Measurements from ENCODE around the gene KRTAP5-10.
"Not testable (repeated sequence)": the region's sequence is repeated elsewhere in the genome, so short reads cannot be mapped to it uniquely, and the experiment has no call there.

The KRTAP5-10 gene

DNA sequence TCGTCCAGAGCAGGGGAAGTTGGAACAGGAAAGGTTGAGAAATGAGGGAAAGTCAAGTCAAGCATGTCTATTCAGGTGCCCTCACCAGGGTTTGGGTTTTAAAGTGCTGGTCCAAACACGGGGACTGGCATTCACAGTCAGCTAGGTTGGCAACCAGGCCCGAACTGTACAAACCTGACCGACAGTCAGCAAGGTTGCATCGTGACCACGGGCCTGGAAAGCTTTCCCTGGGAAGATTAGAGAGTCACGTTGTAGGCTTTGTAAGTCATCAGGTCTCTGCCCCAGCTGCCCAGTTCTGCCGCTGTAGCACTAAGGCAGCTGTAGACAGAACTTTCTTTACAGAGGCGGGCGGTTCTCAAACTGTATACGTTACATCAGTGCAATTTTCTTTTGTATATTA, 7.4 kb downstream of the KRTAP5-10 start:
- no peak for DNase-seq (ENCODE audit: low read depth, low spot score)

DNA sequence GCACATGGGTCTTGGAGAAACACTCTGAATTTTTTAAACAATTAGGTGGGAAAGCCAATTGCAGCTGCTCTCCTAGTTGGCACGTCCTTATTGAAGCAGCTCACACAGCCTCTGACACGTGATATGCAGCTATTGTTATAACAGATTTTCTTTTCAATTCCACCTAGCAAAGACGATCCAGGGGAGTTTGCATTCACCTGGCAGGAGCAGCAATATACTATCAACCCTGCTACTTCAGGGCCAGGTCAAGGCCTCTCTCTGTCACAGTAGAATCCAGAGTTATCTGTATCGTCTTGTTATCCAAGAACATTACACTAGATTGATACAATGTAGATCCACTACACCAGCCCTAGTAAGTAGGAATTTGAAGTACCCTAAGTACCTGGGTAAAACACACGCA, 9.1 kb downstream of the KRTAP5-10 start:
- DNase-seq (ENCODE audit: low read depth, low spot score) = no peak

DNA sequence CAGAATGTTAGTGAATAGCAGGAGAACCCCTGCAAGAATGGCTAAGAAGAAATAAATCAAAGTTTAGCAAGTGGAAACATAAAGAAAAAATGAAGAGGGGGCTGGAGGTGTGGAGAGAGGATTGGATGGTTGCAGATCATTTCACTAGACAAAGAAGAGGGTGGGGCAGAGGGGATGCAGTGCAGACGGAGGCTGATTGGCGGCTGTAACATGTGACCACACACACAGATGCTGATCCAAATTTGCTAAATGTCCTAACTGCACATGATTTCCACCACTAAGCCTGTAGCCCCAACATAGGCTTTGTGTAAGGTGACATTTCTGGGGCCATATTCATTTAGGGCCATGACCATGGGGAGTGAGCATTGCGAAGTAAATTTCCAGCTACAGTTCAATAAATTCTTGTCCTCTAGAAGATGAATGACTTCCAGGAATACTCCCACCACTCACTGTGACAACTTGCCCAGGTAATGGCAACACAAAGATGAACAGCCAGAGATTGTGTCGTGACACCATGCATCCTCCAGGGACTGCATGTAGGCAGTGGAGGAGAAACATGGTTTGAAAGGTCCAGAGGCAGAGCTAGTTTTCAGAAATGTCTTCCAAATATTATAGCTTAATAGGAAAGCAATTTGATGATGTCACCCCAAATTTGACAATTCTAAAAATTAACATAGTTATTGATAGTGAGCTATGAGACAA, 10.5 kb downstream of the KRTAP5-10 start:
- no peak for DNase-seq (ENCODE audit: low read depth, low spot score)

DNA sequence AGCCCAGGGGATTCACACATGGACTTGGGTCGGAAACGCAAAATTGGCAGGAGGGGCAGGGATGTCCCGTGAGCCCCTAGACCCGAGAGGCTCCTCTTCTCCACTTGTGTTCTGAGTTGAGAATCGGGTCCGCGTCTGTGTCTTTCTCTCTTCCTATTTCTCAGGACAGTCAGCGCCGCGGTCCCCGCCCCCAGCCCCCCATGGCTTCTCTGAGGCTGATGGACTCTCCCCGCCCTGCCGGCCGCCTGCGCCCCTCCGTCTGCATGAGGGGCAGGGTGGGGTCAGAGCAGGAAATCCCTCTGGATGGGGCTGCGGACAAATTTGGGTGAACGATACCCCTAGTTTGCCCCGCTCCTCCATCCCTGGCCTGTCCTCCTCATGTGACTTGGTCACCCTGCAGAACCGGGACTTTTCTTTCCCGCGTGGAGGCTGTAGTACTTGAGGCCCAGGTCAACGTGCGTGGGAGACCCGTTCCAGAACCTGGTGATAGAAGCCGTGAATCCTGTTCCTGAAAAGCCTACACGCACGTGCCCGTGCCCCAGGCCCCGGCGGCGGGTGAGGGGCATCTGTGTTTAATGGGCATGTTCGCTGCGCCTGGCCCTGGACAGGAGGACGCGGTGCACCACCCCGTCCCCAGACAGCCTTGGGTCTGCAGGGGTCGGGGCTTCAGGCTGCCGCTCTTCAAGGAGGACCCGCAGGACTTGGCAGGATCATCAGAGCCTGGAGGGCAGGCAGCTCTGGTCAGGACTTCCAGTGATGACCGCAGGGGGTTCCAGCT, 11.5 kb downstream of the KRTAP5-10 start:
- not testable (repeated sequence) for DNase-seq (ENCODE audit: low read depth, low spot score)

DNA sequence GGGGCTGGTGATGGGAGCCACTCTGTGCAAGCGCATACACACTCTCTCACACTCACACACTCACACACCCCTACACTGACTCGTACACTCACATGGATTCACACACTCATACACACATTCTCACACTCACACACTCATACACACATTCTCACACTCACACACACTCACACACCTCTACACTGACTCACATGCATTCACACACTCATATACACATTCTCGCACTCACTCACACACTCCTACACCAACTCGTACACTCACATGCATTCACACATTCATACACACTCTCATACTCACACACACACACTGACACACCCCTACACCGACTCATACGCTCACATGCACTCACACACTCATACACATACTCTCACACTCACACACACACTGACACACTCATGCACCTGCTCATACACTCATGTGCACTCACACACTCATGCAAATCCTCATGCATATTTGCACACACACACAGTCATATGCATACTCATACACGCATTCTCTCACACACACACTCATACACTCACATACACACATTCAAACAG, 12.2 kb downstream of the KRTAP5-10 start:
- no peak for DNase-seq (ENCODE audit: low read depth, low spot score)

DNA sequence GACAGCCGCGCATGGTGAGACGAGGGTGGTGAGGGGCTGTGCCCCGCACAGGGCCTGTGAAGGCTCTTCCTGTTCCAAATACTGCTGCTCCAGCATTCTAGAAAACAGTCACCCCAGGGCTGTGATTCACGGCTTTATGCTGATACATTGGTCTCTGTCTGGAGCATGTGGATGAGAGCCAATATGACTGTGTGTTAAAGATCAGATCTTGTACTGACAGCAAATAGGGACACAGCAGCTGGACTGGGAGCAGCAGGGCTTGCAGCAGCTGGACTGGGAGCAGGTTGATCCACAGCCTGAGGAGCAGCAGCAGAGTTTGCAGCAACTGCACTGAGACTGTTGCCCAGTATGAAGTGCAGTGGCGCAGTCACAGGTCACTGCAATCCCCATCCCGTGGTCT, 14.2 kb downstream of the KRTAP5-10 start:
- DNase-seq (ENCODE audit: low read depth, low spot score) = not testable (repeated sequence)

DNA sequence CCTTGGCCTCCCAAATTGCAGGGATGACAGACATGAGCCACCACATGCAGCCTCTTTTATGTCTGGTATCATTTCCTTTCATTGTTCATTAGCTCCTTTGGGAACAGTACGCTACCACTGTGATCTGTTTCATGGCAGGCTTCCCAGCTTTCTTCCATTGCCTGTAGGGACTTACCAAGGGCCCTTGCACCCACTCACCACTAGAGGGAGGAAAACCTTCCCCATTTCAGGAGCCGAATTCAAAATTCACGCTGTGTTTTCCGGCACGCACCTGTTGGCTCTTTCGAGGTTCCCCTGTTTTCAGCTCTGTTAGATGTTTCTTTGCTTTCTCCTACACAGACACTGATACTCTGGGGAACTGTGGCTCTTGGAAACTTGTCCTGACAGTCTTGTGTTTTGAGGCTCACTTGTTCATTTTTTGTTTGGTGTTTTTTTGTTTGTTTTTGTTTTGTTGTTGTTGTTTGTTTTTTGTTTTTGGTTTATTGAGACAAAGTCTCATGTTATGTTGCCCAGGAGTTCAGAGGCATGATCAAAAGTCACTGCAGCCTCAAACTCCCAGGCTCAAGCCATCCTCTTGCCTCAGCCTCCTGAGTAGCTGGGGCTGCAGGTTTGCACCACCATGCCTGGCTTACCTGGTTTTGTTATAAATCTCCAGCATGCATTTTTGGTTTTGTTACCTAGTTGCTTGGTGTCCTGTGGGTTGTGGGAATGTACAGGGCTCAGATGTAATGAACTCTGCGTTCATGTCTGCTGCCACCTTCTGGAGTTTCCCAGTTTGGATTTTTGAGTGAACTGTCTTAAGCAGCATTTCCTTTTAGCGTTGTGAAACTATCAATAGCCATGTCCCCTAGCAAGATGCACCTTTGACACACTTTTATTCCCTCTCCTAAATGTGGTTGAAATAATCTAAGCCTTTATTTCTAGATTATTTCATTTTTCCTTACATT, 15.0 kb downstream of the KRTAP5-10 start:
- DNase-seq (ENCODE audit: low read depth, low spot score) = peak; percentile 9

DNA sequence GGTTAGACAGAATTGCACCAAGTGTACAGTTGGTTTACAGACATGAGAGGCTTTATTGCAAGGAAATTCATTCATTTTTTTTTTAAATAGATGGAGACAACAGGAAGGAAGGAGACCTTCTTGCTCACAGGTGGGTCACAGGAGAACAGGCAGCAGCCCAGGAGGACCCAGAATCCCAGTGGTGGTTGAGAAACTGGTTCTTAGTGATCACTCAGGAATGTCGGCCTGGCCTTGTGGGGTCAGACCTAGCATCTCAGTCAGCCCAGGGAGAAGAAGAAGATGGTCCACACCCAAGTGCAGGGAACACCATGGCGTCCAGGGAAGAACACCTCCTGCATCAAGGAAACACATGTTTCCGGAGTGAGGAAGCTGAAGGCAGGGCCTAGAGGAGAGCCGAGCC, 16.5 kb downstream of the KRTAP5-10 start:
- no peak for DNase-seq (ENCODE audit: low read depth, low spot score)

DNA sequence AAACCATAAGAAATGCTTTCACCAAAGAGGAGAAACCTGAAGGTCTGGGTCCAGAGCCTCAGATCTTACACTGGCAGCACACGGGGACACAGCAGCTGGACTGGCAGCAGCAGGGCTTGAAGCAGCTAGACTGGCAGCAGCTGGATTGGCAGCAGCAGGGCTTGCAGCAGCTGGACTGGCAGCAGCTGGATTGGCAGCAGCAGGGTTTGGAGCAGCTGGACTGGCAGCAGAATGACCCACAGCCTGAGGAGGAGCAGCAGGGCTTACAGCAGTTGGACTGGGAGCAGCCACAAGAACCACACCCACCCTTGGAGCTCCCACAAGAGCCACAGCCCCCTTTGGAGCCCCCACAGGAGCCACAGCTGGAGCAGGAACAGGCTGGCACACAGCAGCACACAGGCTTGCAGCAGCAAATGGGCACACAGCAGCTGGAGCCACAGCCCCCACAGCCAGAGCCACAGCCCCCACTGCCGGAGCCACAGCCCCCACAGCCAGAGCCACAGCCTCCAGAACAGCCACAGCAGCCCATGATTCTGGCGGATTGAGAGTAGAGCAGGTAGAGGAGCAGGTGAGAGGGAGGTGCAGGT, 17.0 kb downstream of the KRTAP5-10 start, which contains the start of gene KRTAP5-11:
TSS of gene KRTAP5-11 (minus strand) at position 567 of the 587 bp plus-strand sequence. CDS start at position 529, 38 bp downstream.
- no peak for DNase-seq (ENCODE audit: low read depth, low spot score)

DNA sequence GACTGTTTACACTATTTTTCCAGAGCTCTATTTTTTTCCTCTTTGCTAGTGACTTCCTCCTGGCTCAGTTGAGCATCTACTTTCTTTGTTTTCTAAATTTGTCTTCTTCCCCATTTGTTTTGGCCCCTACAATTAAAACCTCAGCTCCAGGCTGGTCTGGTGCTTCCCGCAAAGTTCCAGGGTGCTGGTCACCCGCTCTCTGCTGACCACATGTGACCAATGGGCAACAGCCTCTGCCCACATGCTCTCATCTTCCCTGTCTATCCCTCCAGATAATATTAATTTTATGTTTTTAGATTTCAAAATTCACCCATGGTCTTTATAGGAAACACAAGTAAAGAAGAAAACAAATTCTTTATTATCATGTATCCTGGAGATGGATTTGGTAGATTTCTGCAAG, 17.6 kb downstream of the KRTAP5-10 start:
- not testable (repeated sequence) for DNase-seq (ENCODE audit: low read depth, low spot score)

DNA sequence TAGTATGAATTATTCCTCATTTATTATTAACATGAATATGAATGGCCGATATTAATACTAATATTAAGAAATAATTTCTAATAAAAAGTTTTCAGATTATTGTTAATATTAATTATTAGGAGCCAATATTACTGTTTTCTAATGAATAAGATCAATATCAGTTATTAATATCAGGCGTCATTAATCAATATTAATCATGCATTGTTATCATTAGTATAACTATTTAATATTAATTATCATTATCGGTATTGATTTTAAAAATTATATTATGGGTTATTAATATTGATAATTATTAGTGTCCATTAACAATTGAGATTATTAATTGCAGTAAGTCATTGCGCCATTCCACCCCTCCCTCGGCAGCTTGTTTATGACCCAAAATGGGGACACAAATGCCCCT, 20.3 kb downstream of the KRTAP5-10 start:
- not testable (repeated sequence) for DNase-seq (ENCODE audit: low read depth, low spot score)

DNA sequence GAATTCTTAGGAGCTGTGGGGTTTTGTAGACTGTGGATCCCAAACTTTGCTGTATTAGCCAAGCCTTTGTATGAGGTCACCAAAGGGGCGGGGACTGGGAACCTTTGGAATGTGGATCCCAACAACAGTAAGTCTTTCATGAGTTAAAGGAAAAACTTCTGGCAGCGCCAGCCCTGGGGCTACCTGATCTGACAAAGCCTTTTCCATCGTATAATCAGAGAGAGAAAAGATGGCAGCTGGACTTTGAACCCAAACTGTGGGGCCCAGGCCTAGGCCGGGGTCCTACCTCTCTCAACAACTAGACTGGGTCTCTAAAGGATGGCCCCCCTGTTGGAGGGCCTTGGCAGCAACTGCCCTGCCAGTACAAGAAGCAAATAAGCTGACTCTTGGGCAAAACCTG, 23.0 kb downstream of the KRTAP5-10 start:
- not testable (repeated sequence) for DNase-seq (ENCODE audit: low read depth, low spot score)

DNA sequence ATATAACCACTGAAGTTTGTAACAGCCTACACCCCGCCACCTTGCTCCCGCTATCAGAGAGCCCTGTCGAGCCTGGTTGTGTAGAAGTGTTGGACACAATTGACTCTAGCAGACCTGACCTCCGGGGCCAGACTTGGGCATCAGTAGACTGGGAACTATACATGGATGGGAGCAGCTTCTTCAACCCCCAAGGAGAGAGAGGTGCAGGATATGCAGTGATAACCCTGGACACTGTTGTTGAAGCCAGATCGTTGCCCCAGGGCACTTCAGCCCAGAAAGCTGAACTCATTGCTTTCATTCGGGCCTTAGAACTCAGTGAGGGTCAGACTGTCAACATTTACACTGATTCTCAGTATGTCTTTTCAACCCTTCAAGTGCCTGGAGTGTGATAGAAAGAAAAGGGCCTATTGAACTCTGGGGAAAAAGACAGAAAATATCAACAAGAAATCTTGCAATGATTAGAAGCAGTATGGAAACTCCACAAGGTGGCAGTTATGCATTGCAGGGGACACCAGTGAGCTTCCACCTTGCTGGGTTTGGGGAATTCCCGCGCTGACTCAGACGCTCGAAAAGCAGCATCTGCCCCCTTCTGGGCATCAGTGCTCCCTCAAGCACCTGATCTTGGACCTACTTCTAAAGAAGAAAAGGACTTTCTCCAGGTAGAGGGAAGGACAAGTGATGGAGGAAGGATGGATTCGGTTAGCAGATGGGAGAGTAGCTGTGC, 23.6 kb downstream of the KRTAP5-10 start:
- not testable (repeated sequence) for DNase-seq (ENCODE audit: low read depth, low spot score)

DNA sequence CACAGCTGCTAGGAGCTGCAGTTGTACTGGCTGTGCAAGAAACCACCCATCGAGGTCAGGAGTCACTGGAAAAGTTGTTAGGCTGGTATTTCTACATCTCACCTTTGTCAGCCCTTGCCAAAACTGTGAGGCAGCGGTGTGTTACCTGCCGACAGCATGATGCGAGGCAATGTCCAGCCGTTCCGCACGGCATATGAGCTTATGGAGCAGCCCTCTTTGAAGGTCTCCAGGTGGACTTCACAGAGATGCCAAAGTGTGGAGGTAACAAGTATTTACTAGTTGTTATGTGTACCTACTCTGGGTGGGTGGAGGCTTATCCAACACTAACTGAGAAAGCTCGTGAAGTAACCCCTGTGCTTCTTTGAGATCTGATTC, 24.2 kb downstream of the KRTAP5-10 start:
- not testable (repeated sequence) for DNase-seq (ENCODE audit: low read depth, low spot score)

DNA sequence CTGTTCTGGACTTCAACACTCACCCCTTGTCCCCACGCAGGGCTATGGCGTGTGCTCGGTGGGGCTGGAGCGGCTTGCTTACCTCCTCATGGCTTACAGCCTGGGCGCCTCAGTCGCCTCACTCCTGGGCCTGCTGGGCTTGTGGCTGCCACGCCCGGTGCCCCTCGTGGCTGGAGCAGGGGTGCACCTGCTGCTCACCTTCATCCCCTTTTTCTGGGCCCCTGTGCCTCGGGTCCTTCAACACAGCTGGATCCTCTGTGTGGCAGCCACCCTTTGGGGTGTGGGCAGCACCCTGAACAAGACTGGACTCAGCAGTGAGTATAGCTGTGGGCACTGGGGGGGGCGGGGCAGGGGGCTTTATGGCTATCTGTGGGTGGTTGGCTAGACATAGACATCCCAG, 37.9 kb downstream of the KRTAP5-10 start:
- not testable (repeated sequence) for DNase-seq (ENCODE audit: low read depth, low spot score)

DNA sequence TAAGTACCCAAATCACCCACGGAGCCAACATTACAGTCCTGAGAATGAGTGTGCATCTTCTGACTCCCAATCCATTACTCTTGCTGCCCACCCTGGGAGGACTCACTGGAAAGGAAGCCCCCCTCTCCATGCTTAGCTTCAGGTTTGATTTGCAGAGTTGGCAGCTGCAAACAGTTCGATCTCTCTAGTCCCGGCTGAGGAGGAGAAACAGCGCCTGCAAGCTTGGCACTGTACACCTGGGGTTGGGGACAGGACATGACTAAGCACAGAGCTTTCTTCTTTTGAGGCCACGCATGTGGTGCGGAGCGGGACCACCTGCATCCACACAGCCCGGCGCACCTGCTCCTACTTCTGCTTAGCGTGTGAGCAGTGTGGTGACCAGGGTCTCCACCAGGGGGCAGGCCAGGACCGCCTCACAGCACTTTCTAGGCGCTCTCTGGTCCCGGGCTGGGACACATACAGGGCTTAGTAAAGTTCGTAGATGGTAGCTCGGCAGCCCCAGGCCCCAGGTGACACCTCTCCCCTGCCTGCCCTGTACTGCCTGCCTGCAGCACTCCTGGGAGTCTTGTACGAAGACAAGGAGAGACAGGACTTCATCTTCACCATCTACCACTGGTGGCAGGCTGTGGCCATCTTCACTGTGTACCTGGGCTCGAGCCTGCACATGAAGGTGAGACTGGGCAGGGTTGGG, 39.6 kb downstream of the KRTAP5-10 start:
- DNase-seq (ENCODE audit: low read depth, low spot score) = not testable (repeated sequence)

DNA sequence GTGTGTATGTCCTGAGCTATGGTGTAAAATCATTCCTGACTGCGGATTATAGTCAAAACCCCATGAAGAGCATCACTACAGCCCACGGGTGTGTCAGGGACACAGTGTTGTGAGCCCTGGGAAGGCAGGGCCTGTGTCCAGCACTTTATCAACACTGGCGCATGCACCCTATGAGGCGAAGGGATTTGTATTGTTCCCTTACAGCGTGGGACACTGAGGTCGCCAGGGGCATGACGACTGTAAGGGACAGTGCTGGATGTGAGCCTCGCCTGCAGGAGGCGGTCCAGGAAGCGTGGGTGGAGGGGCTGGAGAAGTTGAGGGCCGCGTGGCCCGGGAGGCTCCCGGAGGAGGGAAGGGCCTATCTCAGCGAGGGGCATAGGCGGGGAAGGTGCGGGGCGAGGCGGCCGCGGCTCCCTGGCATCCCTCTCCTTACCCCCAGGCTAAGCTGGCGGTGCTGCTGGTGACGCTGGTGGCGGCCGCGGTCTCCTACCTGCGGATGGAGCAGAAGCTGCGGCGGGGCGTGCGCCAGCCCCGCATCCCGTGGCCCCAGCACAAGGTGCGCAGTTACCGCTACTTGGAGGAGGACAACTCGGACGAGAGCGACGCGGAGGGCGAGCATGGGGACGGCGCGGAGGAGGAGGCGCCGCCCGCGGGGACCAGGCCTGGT, 41.6 kb downstream of the KRTAP5-10 start:
- DNase-seq (ENCODE audit: low read depth, low spot score) = not testable (repeated sequence)

DNA sequence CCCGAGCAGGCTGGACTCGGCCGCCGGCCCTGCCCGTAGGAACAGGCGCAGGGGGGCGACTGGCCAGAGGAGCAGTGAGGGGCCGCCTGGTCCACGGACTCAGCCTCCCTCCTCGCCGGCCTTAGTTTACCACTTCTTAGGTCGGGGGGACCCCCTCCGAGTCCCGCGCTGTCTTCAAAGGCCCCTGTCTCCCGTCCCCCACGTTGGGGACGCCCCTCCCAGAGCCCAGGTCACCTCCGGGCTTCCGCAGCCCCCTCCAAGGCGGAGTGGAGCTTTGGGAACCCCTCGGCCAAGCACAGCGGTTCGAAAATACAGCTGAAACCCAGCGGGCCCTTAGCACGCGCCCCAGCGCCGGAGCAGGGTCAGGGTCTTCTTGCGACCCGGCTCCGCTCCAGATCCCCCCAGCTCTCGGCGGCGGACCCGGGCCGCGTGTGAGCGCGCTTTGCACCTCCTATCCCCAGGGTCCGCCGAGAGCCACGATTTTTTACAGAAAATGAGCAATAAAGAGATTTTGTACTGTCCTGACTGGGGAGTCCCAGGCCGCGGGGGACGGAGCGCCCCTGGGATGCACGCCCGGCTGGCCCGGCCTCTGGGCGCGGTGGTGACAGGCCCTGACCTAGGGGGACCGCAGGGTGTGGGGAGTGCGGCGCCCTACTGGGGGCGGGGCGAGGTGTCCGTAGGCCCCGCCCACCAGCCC, 42.3 kb downstream of the KRTAP5-10 start:
- DNase-seq (ENCODE audit: low read depth, low spot score) = not testable (repeated sequence)

DNA sequence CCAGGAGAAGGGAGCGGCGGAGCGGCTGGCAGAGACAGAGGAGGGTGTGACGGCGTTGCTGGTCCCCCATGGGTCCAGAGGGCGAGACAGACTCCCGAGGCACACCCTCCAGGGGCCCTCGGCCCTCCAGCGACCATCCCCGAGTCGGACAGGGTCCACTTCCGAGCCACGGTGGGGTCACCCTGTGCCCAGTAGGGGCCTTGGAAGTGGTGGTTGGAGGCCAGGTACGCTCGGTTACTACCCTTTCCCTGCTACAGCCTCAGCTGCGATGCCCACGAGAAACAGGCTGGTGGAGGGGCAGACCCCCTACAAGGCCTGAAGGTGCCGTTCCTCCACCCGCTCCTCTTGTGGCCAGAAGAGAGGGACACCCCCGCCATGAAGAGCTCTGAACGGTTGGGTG, 42.9 kb downstream of the KRTAP5-10 start:
- not testable (repeated sequence) for DNase-seq (ENCODE audit: low read depth, low spot score)
